Vagina (tissue), 2 donors: Measurements from ENCODE around the gene AMIGO3. TPM values are rescaled to one million over a fixed set of nuclear protein-coding genes. Genes with fewer than 3 reads are reported as not detected.

ENCODE experiments used
- DNase-seq, 2 donors: peaks; one replicate each; pipeline ENCODE4 v3.0.0-alpha.2; 2017; ENCODE audit errors: extremely low spot score in 2 of 2
- H3K27ac ChIP-seq: fragments of 200-600 bp; sonication (generic); one replicate; pipeline ENCODE4 v1.5.1; 2019
- H3K27me3 ChIP-seq: fragments of 200-600 bp; sonication (generic); one replicate; pipeline ENCODE4 v1.5.1; 2019
- H3K36me3 ChIP-seq, 2 donors: fragments of 200-600 bp; sonication (generic); one replicate each; pipeline ENCODE4 v1.5.1; 2017 to 2019
- H3K4me1 ChIP-seq: fragments of 200-600 bp; sonication (generic); one replicate; pipeline ENCODE4 v1.5.1; 2019
- H3K4me3 ChIP-seq, 2 donors: fragments of 200-600 bp; sonication (generic); 1 replicate in 1 of 2; 2 replicates in 1 of 2; pipeline ENCODE4 v1.5.1; 2016 to 2019
- H3K9me3 ChIP-seq: fragments of 200-600 bp; sonication (generic); one replicate; pipeline ENCODE4 v1.5.1; 2019
- POLR2A ChIP-seq, 2 donors: fragments of 450-650 bp; IDR thresholded peaks; one replicate each; pipeline ENCODE4 v1.6.1; 2017; ENCODE audit warnings: antibody characterized with exemption in 2 of 2, mild to moderate bottlenecking in 2 of 2, moderate library complexity in 2 of 2
- POLR2AphosphoS5 ChIP-seq, 2 donors: sonication (generic); formaldehyde crosslinking; IDR thresholded peaks; one replicate each; pipeline ENCODE4 v1.9.0; 2017; ENCODE audit warnings: antibody characterized with exemption in 2 of 2, mild to moderate bottlenecking in 2 of 2, low read depth in 1 of 2; ENCODE audit not compliant: insufficient read depth in 1 of 2
- intact Hi-C: fragments of 100-400 bp; cut with DNase I; formaldehyde crosslinking; loops from one replicate; pipeline ENCODE4 v1.15.1; 2023
- small RNA-seq: library from RNA; depleted of rRNA; stranded (forward); fragments of <200 nt; gene quantifications from one replicate; pipeline ENCODE3, GENCODE V24; 2016
- total RNA-seq: library from RNA; depleted of rRNA; stranded (reverse); fragments of >200 nt; gene quantifications from one replicate; pipeline ENCODE4 v1.2.3, GENCODE V29; 2016
- TF ChIP-seq, protein P1 (sequence below), 3 experiments: fragments of 450-650 bp in 2 of 3; fragments of 200-600 bp in 1 of 3; sonication (generic) in 1 of 3; IDR thresholded peaks; one replicate each; pipeline ENCODE4 v1.5.1; 2017 to 2019; ENCODE audit warnings: antibody characterized with exemption in 3 of 3, mild to moderate bottlenecking in 2 of 3, moderate library complexity in 2 of 3

The AMIGO3 gene
- total RNA-seq, 1 donor from 2014 or later: not detected

DNA sequence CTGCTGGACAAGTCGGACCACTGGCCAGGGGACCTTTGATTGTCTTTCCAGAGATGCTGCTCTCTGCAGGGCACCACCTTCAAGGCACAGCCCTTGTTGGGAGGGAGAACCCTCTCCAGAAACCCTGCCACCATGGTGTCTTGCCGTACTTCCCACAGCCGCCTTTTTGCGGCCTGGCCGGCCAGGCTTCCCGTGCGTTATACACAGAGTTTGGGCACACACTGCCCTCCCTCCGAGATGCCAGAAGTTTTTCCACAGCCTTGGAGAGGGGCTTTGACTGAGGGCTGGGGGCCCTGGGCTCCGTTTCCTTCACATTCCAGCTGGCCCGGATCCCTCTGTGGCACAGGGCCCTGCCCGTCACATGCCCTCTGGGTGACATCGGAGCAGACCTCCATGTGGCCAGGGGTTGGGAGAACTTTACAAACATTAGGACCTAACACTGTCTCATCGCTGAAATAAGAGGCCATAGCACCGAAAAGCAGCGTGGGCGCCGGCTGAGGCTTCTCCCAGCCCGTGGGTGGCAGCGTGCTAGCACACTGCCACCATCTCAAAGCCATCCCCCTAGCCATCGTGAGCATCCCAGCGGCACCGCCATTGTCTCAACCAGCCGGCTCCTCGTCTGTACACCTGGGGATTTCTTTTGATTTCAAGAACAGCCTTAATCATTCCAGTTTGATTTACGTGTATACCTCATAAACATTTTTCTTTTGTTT is 51.6 kb downstream of the AMIGO3 start:
- H3K36me3 ChIP-seq: no peaks in the 10 kb centered on the region
- TF ChIP-seq POLR2A (IDR thresholded peaks at IDR 0.05): no peak
- TF ChIP-seq POLR2AphosphoS5 (IDR thresholded peaks at IDR 0.05; ENCODE audit: insufficient read depth in 1 of 2, low read depth in 1 of 2): no peak
- TF ChIP-seq, protein P1, sequence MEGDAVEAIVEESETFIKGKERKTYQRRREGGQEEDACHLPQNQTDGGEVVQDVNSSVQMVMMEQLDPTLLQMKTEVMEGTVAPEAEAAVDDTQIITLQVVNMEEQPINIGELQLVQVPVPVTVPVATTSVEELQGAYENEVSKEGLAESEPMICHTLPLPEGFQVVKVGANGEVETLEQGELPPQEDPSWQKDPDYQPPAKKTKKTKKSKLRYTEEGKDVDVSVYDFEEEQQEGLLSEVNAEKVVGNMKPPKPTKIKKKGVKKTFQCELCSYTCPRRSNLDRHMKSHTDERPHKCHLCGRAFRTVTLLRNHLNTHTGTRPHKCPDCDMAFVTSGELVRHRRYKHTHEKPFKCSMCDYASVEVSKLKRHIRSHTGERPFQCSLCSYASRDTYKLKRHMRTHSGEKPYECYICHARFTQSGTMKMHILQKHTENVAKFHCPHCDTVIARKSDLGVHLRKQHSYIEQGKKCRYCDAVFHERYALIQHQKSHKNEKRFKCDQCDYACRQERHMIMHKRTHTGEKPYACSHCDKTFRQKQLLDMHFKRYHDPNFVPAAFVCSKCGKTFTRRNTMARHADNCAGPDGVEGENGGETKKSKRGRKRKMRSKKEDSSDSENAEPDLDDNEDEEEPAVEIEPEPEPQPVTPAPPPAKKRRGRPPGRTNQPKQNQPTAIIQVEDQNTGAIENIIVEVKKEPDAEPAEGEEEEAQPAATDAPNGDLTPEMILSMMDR (IDR thresholded peaks at IDR 0.05): no peak
- H3K9me3 ChIP-seq: no peaks in the 10 kb centered on the region
- intact Hi-C loops: no loop called here
- DNase-seq: no peak
- H3K4me3 ChIP-seq: no peak overlapping the region
- H3K4me1 ChIP-seq: no peaks in the 10 kb centered on the region
- no peaks in the 10 kb centered on the region for H3K27me3 ChIP-seq
- no peak overlapping the region for H3K27ac ChIP-seq

Small RNA genes within 50 kb of the gene (small RNA-seq; reads per million reads assigned to genes)
- not detected for gene AMIGO3
- not detected for gene COX6CP14

Other genes starting within 250 kb of the AMIGO3 start
- gene DAG1, start 249.4 kb downstream of the AMIGO3 start, total RNA-seq: 46.7 TPM
- 0.74 TPM for gene BSN, start 165.2 kb downstream of the AMIGO3 start, total RNA-seq
- 53.3 TPM for gene APEH, start 45.3 kb downstream of the AMIGO3 start, total RNA-seq
- 10.8 TPM for gene MST1, start 30.2 kb downstream of the AMIGO3 start, total RNA-seq
- gene RNF123, start 30.1 kb downstream of the AMIGO3 start, total RNA-seq: 25.8 TPM
- gene GMPPB, start 4.3 kb upstream of the AMIGO3 start, total RNA-seq: 19.9 TPM
- 46.2 TPM for gene IP6K1, start 66.9 kb upstream of the AMIGO3 start, total RNA-seq
- not detected for gene CDHR4, start 80.2 kb upstream of the AMIGO3 start, total RNA-seq
- gene INKA1, start 83.6 kb upstream of the AMIGO3 start, total RNA-seq: 12.5 TPM
- 68.3 TPM for gene UBA7, start 94.3 kb upstream of the AMIGO3 start, total RNA-seq
- gene TRAIP, start 136.9 kb upstream of the AMIGO3 start, total RNA-seq: 17.4 TPM
- gene CAMKV, start 150.2 kb upstream of the AMIGO3 start, total RNA-seq: not detected
- gene MST1R, start 184.2 kb upstream of the AMIGO3 start, total RNA-seq: 38.1 TPM
- 10.6 TPM for gene MON1A, start 210.1 kb upstream of the AMIGO3 start, total RNA-seq
- gene RBM6, start 220.5 kb upstream of the AMIGO3 start, total RNA-seq: 71.5 TPM